Measurements from ENCODE around the gene TWIST2. TPM values are rescaled to one million over a fixed set of nuclear protein-coding genes. Genes with fewer than 3 reads are reported as not detected.

Gene TWIST2
- polyA plus RNA-seq, 1 donor from 2014 or later, result not detected

DNA sequence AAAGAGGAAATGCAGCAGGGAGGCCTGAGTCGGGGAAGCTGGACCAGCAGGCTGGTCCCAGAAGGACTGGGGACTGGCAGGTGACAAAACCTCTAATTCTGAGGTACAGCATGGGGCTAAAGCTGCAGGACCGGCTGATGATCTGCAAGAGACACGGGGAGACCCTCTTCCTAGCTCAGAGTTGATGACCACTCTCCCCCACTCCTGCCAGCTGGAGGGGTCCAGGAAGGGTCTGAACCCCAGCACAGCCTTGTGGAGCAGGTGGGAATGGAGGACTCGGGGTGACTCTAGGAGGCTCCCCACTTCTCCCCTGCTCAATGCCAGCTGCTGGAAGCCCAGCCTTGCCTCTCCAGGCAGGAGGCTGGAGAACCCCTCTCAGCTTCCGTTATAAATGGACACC, 67.7 kb downstream of the TWIST2 start:
- H4K20me1 ChIP-seq (ENCODE audit: insufficient read depth), result no peaks in the 10 kb centered on the region
- no peaks in the 10 kb centered on the region for H3K9me2 ChIP-seq (ENCODE audit: insufficient read depth, low read length)
- no peak overlapping the region for H3K9ac ChIP-seq (ENCODE audit: low read length)
- no peaks in the 10 kb centered on the region for H3F3A ChIP-seq (ENCODE audit: insufficient read depth, low read length, poor library complexity, severe bottlenecking)
- no peak for TF ChIP-seq POLR2AphosphoS5 (IDR thresholded peaks at IDR 0.05)
- H2AFZ ChIP-seq (ENCODE audit: low read depth, low read length), result no peak overlapping the region
- no peak overlapping the region for H3K27ac ChIP-seq (ENCODE audit: low read length)
- H3K27me3 ChIP-seq (ENCODE audit: insufficient read depth, low read depth, low read length), result no peaks in the 10 kb centered on the region
- H3K4me2 ChIP-seq (ENCODE audit: low read length), result no peak overlapping the region
- H3K4me3 ChIP-seq (ENCODE audit: low read length), result no peak overlapping the region
- H3K36me3 ChIP-seq (ENCODE audit: insufficient read depth, low read length), result no peaks in the 10 kb centered on the region
- H3K9me3 ChIP-seq (ENCODE audit: low read length), result no peaks in the 10 kb centered on the region
- no peaks in the 10 kb centered on the region for H3K79me2 ChIP-seq (replicated peaks; ENCODE audit: insufficient read depth, low read length)

DNA sequence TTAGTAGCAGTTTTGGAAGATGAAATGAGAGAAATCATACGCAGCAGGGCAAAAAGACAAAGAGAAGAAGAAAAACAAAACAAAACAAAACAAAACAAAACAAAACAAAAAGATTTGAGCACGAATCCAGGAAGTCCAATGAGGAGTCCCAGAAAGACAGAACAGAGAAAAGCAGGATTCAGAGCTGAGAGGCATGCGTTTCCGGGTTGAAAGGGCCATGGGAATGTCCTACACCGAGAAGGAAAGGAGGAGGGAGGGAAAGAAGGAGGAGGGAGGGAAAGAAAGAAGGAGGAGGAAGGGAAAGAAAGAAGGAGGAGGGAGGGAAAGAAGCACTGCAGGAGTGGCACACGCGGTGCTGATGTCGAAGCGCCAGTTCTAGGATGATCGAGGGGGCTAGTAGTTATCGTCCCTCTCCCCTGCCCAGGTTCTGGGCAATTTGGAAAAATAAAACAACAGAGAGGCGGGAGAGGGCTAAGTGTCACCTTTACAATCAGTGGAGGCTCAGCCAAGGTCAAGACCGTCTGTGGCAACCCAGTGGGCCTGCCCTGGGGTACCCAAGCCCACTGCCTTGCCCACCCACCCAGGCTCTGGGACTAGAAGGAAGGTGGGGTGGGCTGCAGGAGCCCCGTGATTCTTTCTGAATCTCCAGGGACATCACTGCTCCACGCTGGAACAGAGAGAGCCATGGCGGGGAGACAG, 68.4 kb downstream of the TWIST2 start:
- H4K20me1 ChIP-seq (ENCODE audit: insufficient read depth), result no peaks in the 10 kb centered on the region

DNA sequence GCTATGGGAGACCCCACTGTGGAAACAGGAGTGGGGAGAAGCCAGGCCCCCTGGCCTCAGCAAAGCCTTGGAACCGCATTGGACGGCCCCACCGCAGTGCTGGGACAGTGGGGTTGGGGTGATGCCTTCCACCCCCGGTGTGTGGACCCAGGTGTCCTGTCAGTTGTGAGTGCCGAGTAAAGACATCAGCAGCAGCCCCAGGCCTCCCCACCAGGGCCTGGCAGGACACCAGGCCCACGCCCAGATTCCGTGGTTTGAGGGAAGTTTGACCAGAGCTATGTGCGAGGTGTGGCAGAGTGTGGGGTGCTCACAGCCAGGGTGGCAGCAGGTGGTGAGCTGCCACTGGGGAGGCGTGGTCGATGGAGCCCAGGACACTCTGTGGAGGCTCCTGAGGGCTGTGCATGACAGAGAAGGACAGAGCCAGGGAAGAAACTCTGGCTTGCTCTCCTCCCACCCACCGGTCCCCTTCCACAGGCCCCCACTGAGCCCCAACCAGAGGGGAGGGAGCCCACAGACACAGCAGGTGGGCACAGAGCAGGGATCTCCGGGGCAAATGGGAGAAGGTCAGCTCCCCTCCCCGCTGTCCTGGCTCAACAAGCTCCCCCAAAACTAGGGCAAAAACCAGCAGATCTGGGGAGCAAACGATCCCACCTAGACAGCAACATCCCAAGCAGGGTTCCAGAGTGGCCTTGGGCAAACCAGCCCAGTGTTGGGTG, 69.1 kb downstream of the TWIST2 start:
- TF ChIP-seq TAF1 (IDR thresholded peaks at IDR 0.05; ENCODE audit: low read depth) (no peak), SMC3 (conservative IDR thresholded peaks at IDR 0.05; ENCODE audit: poor library complexity) (no peak), RAD21 (conservative IDR thresholded peaks at IDR 0.05) (no peak), EZH2 (IDR thresholded peaks at IDR 0.05; ENCODE audit: borderline replicate concordance, insufficient read depth, low read length, poor library complexity, severe bottlenecking) (no peak), EP300 (conservative IDR thresholded peaks at IDR 0.05; ENCODE audit: poor library complexity, severe bottlenecking) (no peak), MXI1 (conservative IDR thresholded peaks at IDR 0.05; ENCODE audit: poor library complexity, severe bottlenecking) (no peak), POLR2AphosphoS5 (IDR thresholded peaks at IDR 0.05) (no peak)
- TF ChIP-seq, protein P1, sequence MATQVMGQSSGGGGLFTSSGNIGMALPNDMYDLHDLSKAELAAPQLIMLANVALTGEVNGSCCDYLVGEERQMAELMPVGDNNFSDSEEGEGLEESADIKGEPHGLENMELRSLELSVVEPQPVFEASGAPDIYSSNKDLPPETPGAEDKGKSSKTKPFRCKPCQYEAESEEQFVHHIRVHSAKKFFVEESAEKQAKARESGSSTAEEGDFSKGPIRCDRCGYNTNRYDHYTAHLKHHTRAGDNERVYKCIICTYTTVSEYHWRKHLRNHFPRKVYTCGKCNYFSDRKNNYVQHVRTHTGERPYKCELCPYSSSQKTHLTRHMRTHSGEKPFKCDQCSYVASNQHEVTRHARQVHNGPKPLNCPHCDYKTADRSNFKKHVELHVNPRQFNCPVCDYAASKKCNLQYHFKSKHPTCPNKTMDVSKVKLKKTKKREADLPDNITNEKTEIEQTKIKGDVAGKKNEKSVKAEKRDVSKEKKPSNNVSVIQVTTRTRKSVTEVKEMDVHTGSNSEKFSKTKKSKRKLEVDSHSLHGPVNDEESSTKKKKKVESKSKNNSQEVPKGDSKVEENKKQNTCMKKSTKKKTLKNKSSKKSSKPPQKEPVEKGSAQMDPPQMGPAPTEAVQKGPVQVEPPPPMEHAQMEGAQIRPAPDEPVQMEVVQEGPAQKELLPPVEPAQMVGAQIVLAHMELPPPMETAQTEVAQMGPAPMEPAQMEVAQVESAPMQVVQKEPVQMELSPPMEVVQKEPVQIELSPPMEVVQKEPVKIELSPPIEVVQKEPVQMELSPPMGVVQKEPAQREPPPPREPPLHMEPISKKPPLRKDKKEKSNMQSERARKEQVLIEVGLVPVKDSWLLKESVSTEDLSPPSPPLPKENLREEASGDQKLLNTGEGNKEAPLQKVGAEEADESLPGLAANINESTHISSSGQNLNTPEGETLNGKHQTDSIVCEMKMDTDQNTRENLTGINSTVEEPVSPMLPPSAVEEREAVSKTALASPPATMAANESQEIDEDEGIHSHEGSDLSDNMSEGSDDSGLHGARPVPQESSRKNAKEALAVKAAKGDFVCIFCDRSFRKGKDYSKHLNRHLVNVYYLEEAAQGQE (IDR thresholded peaks at IDR 0.05; ENCODE audit: borderline replicate concordance), result no peak
- TF ChIP-seq, protein P2, sequence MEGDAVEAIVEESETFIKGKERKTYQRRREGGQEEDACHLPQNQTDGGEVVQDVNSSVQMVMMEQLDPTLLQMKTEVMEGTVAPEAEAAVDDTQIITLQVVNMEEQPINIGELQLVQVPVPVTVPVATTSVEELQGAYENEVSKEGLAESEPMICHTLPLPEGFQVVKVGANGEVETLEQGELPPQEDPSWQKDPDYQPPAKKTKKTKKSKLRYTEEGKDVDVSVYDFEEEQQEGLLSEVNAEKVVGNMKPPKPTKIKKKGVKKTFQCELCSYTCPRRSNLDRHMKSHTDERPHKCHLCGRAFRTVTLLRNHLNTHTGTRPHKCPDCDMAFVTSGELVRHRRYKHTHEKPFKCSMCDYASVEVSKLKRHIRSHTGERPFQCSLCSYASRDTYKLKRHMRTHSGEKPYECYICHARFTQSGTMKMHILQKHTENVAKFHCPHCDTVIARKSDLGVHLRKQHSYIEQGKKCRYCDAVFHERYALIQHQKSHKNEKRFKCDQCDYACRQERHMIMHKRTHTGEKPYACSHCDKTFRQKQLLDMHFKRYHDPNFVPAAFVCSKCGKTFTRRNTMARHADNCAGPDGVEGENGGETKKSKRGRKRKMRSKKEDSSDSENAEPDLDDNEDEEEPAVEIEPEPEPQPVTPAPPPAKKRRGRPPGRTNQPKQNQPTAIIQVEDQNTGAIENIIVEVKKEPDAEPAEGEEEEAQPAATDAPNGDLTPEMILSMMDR (IDR thresholded peaks at IDR 0.05; ENCODE audit: poor library complexity, severe bottlenecking), result no peak
- Histone ChIP-seq H3K27me3 (ENCODE audit: insufficient read depth, low read depth, low read length) (no peaks in the 10 kb centered on the region), H3K79me2 (replicated peaks; ENCODE audit: insufficient read depth, low read length) (no peaks in the 10 kb centered on the region), H3F3A (ENCODE audit: insufficient read depth, low read length, poor library complexity, severe bottlenecking) (no peaks in the 10 kb centered on the region), H3K4me2 (ENCODE audit: low read length) (no peak overlapping the region), H3K9me3 (ENCODE audit: low read length) (no peaks in the 10 kb centered on the region), H3K9ac (ENCODE audit: low read length) (no peak overlapping the region), H4K20me1 (ENCODE audit: insufficient read depth) (no peaks in the 10 kb centered on the region), H3K9me2 (ENCODE audit: insufficient read depth, low read length) (no peaks in the 10 kb centered on the region), H3K36me3 (ENCODE audit: insufficient read depth, low read length) (no peaks in the 10 kb centered on the region), H3K27ac (ENCODE audit: low read length) (no peak overlapping the region), H3K4me3 (ENCODE audit: low read length) (no peak overlapping the region), H2AFZ (ENCODE audit: low read depth, low read length) (no peak overlapping the region)

More for the DNA sequence above, 68.4 kb downstream of the TWIST2 start:
- Histone ChIP-seq H3K9me3 (ENCODE audit: low read length) (no peaks in the 10 kb centered on the region), H2AFZ (ENCODE audit: low read depth, low read length) (no peak overlapping the region), H3K9ac (ENCODE audit: low read length) (no peak overlapping the region), H3K36me3 (ENCODE audit: insufficient read depth, low read length) (no peaks in the 10 kb centered on the region), H3F3A (ENCODE audit: insufficient read depth, low read length, poor library complexity, severe bottlenecking) (no peaks in the 10 kb centered on the region), H3K9me2 (ENCODE audit: insufficient read depth, low read length) (no peaks in the 10 kb centered on the region), H3K27me3 (ENCODE audit: insufficient read depth, low read depth, low read length) (no peaks in the 10 kb centered on the region), H3K79me2 (replicated peaks; ENCODE audit: insufficient read depth, low read length) (no peaks in the 10 kb centered on the region), H3K4me2 (ENCODE audit: low read length) (no peak overlapping the region), H3K4me3 (ENCODE audit: low read length) (no peak overlapping the region), H3K27ac (ENCODE audit: low read length) (no peak overlapping the region)
- TF ChIP-seq RAD21 (conservative IDR thresholded peaks at IDR 0.05) (no peak), POLR2AphosphoS5 (IDR thresholded peaks at IDR 0.05) (no peak)

All from neural cell (in vitro differentiated cells).